Calu3 (cell line): ENCODE measurements around the gene ARHGAP42. TPM values are rescaled to one million over a fixed set of nuclear protein-coding genes. Genes with fewer than 3 reads are reported as not detected.

Experiments
- BruUV-seq: library from RNA; stranded (reverse); fragments of 400-500 nt; replicated peaks from 2 replicates; lab custom pipeline; 2021; lab: Mats Ljungman, UMichigan
- CTCF ChIA-PET: fragments of 300-600 bp; sonication (Branson Sonifier 250); formaldehyde crosslinking; loops from one replicate; lab custom pipeline; 2022; ENCODE audit warnings: antibody characterized with exemption; lab: Charles Lee
- DNase-seq: peaks from one replicate; pipeline ENCODE4 v3.0.0; 2022
- H3K27ac Mint-ChIP-seq: one replicate; pipeline ENCODE4 v1.8.0; 2022; ENCODE audit warnings: mixed read lengths; ENCODE audit not compliant: unreplicated experiment
- H3K27me3 Mint-ChIP-seq: one replicate; pipeline ENCODE4 v1.8.0; 2022; ENCODE audit warnings: mixed read lengths; ENCODE audit not compliant: unreplicated experiment
- H3K36me3 Mint-ChIP-seq: one replicate; pipeline ENCODE4 v1.8.0; 2022; ENCODE audit warnings: mild to moderate bottlenecking, moderate library complexity, mixed read lengths; ENCODE audit not compliant: insufficient read depth, unreplicated experiment
- H3K4me1 Mint-ChIP-seq: one replicate; pipeline ENCODE4 v1.8.0; 2022; ENCODE audit warnings: mild to moderate bottlenecking, low read depth, mixed read lengths; ENCODE audit not compliant: unreplicated experiment
- H3K4me3 Mint-ChIP-seq: one replicate; pipeline ENCODE4 v1.8.0; 2022; ENCODE audit warnings: mild to moderate bottlenecking, low read depth, moderate library complexity, mixed read lengths; ENCODE audit not compliant: unreplicated experiment
- H3K9me3 Mint-ChIP-seq: one replicate; pipeline ENCODE4 v1.8.0; 2022; ENCODE audit warnings: low read depth, mixed read lengths; ENCODE audit not compliant: unreplicated experiment
- CTCF ChIP-seq: fragments of 200-600 bp; IDR thresholded peaks from one replicate; pipeline ENCODE4 v1.8.0; 2022; ENCODE audit warnings: antibody characterized with exemption; ENCODE audit not compliant: unreplicated experiment
- intact Hi-C: fragments of 100-400 bp; cut with micrococcal nuclease; formaldehyde crosslinking; loops from one replicate; pipeline ENCODE4 v1.10.0; 2022; ENCODE audit not compliant: unreplicated experiment
- total RNA-seq: library from RNA; stranded (reverse); gene quantifications from 2 replicates; pipeline ENCODE4 v1.2.3, GENCODE V29; 2022

The ARHGAP42 gene
- total RNA-seq, 1 experiment from 2014 or later: 10.3 TPM

- CTCF ChIA-PET: no interaction called here
- TF ChIP-seq CTCF: no peak
- peak overlapping the region; percentile 36 for H3K27ac Mint-ChIP-seq
- H3K27me3 Mint-ChIP-seq: no peaks in the 10 kb centered on the region
- H3K36me3 Mint-ChIP-seq: no peaks in the 10 kb centered on the region
- H3K4me1 Mint-ChIP-seq: peaks cover 14% of the 10 kb centered on the region
- no peaks in the 10 kb centered on the region for H3K9me3 Mint-ChIP-seq
- DNase-seq: no peak
- BruUV-seq: no TSS peak
- no peak overlapping the region for H3K4me3 Mint-ChIP-seq
- intact Hi-C loops: no loop called here
Observed at GRCh38 chr11:100788561-100789295, 101.6 kb downstream of the ARHGAP42 start.

GRCh38 chr11:100789500-100789899, 102.4 kb downstream of the ARHGAP42 start:
- Mint-ChIP-seq H3K4me3 (no peak overlapping the region), H3K27ac (peak overlapping the region; percentile 36), H3K27me3 (no peaks in the 10 kb centered on the region), H3K36me3 (no peaks in the 10 kb centered on the region), H3K9me3 (no peaks in the 10 kb centered on the region), H3K4me1 (peaks cover 14% of the 10 kb centered on the region)
- no peak for DNase-seq
- intact Hi-C loops: no loop called here
- CTCF ChIA-PET: no interaction called here
- BruUV-seq: no TSS peak
- no peak for TF ChIP-seq CTCF

- Mint-ChIP-seq H3K27ac (no peak overlapping the region), H3K4me1 (peaks cover 14% of the 10 kb centered on the region), H3K27me3 (no peaks in the 10 kb centered on the region), H3K4me3 (no peak overlapping the region), H3K9me3 (no peaks in the 10 kb centered on the region), H3K36me3 (no peaks in the 10 kb centered on the region)
- intact Hi-C loops: no loop called here
- CTCF ChIA-PET: no interaction called here
- TF ChIP-seq CTCF: no peak
- BruUV-seq: no TSS peak
- DNase-seq: no peak
Observed at GRCh38 chr11:100790073-100790472, 103.0 kb downstream of the ARHGAP42 start.

- intact Hi-C loops: no loop called here
- no TSS peak for BruUV-seq
- CTCF ChIA-PET: no interaction called here
- H3K27ac Mint-ChIP-seq: no peak overlapping the region
- H3K4me1 Mint-ChIP-seq: peaks cover 14% of the 10 kb centered on the region
- DNase-seq: no peak
- no peaks in the 10 kb centered on the region for H3K9me3 Mint-ChIP-seq
- no peak for TF ChIP-seq CTCF
- H3K4me3 Mint-ChIP-seq: no peak overlapping the region
- H3K36me3 Mint-ChIP-seq: no peaks in the 10 kb centered on the region
- H3K27me3 Mint-ChIP-seq: no peaks in the 10 kb centered on the region
Observed at GRCh38 chr11:100791103-100791502, 104.0 kb downstream of the ARHGAP42 start.
